22Rv1 (cell line): ENCODE measurements around the gene FBXO47.

Experiments used
- H3K27ac ChIP-seq: fragments of 450-650 bp; 2 replicates; pipeline ENCODE4 v1.5.1; 2017
- CTCF ChIP-seq: fragments of 450-650 bp; IDR thresholded peaks from 2 replicates; pipeline ENCODE4 v1.5.1; 2017; ENCODE audit warnings: mild to moderate bottlenecking
- ZFX ChIP-seq: fragments of 450-650 bp; IDR thresholded peaks from 2 replicates; pipeline ENCODE4 v1.6.1; 2017; ENCODE audit warnings: antibody characterized with exemption, borderline replicate concordance

The FBXO47 gene

GRCh38 chr17:38891441-38891840 lies 75.8 kb downstream of the FBXO47 start:
- TF ChIP-seq CTCF (no peak), ZFX (no peak)
- H3K27ac ChIP-seq: no peak overlapping the region

GRCh38 chr17:38890410-38890746 lies 76.8 kb downstream of the FBXO47 start:
- H3K27ac ChIP-seq: no peak overlapping the region
- no peak for TF ChIP-seq ZFX
- TF ChIP-seq CTCF: no peak

- no peak overlapping the region for H3K27ac ChIP-seq
- TF ChIP-seq CTCF (no peak), ZFX (no peak)
These were observed 77.3 kb downstream of the FBXO47 start for GRCh38 chr17:38889745-38890409.

DNA sequence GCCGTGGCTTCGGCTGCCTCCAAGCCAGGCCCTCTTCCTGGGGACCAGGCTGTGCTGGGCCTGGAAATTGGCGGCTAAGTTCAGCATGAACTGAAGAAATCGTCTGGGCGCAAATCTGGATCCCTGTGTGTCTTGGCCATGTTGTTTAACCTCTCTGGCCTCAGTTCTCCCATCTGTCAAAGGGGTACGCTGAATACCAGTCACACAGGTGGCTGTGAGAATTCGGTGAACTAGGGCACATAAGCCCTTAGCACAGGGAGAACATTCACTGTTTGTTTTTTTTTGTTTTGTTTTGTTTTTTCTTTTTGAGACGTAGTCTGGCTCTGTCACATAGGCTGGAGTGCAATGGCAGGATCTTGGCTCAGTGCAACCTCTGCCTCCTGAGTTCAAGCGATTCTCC lies 78.4 kb downstream of the FBXO47 start:
- no peak overlapping the region for H3K27ac ChIP-seq
- TF ChIP-seq ZFX (no peak), CTCF (no peak)

DNA sequence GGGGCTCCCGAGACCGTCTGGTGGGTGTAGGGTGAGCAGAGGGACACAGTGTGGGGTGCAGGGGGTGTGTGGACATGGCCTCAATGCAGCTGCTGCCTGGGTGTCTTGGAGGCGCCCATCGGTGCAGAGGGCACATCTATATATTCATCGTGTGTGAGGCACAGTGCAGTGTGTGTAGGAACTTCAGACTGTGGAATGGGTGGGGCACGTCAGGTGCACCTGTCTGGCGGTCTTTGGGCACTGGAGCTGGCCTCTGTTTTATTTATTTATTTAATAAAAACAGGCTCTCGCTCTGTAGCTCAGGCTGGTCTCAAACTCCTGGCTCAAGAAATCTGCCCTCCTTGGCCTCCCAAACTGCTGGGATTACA lies 80.6 kb downstream of the FBXO47 start:
- H3K27ac ChIP-seq: no peak overlapping the region
- no peak for TF ChIP-seq CTCF
- no peak for TF ChIP-seq ZFX
